Measurements from ENCODE around the gene MAP1A.
"Not testable (repeated sequence)": the region's sequence is repeated elsewhere in the genome, so short reads cannot be mapped to it uniquely, and the experiment has no call there.

The MAP1A gene

GRCh38 chr15:43550527-43551363 lies 33.3 kb downstream of the MAP1A start:
- no peaks in the 10 kb centered on the region for H4K20me1 ChIP-seq (ENCODE audit: insufficient read depth, low read length)
- no peaks in the 10 kb centered on the region for H3K36me3 ChIP-seq (replicated peaks; ENCODE audit: low read depth, low read length)
- no peak overlapping the region for H3K27ac ChIP-seq (ENCODE audit: low read length)
- no peaks in the 10 kb centered on the region for H3K27me3 ChIP-seq (ENCODE audit: low read depth, low read length)
- no peaks in the 10 kb centered on the region for H3K9me3 ChIP-seq (ENCODE audit: insufficient read depth, low read length)
- no peak overlapping the region for H2AFZ ChIP-seq (ENCODE audit: low read depth, low read length)
- H3K9ac ChIP-seq (ENCODE audit: low read length), result no peak overlapping the region
- H3K4me1 ChIP-seq (ENCODE audit: low read length), result no peaks in the 10 kb centered on the region
- H3K79me2 ChIP-seq (ENCODE audit: low read length), result no peaks in the 10 kb centered on the region
- no peak overlapping the region for H3K4me3 ChIP-seq (ENCODE audit: low read length)
- no peak overlapping the region for H3K4me2 ChIP-seq (ENCODE audit: low read length)
- TF ChIP-seq CTCF (IDR thresholded peaks at IDR 0.05; ENCODE audit: low read depth, low read length), result no peak
- no peak for TF ChIP-seq EZH2phosphoT487 (IDR thresholded peaks at IDR 0.05; ENCODE audit: low read depth)

DNA sequence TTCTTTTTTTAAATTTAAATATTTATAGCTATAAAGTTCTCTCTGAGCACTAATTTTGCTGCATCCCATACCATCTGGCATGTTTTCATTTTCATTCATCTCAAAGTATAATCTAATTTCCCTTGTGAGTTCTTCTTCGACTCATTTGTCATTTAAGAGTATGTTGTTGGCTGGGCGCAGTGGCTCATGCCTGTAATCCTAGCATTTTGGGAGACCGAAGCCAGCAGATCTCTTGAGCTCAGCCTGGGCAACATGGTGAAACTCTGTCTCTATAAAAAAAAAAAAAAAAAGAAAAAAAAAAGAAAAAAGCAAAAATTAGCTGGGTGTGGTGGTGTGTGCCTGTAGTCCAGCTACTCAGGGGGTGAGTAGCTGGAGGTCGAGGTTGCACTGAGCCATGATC lies 34.8 kb downstream of the MAP1A start:
- TF ChIP-seq CTCF (IDR thresholded peaks at IDR 0.05; ENCODE audit: low read depth, low read length), result no peak
- TF ChIP-seq EZH2phosphoT487 (IDR thresholded peaks at IDR 0.05; ENCODE audit: low read depth), result no peak
- no peak overlapping the region for H3K4me2 ChIP-seq (ENCODE audit: low read length)
- H4K20me1 ChIP-seq (ENCODE audit: insufficient read depth, low read length), result no peaks in the 10 kb centered on the region
- no peaks in the 10 kb centered on the region for H3K27me3 ChIP-seq (ENCODE audit: low read depth, low read length)
- H3K36me3 ChIP-seq (replicated peaks; ENCODE audit: low read depth, low read length), result no peaks in the 10 kb centered on the region
- no peak overlapping the region for H3K9ac ChIP-seq (ENCODE audit: low read length)
- H2AFZ ChIP-seq (ENCODE audit: low read depth, low read length), result no peak overlapping the region
- H3K27ac ChIP-seq (ENCODE audit: low read length), result no peak overlapping the region
- no peak overlapping the region for H3K4me3 ChIP-seq (ENCODE audit: low read length)
- H3K9me3 ChIP-seq (ENCODE audit: insufficient read depth, low read length), result no peaks in the 10 kb centered on the region
- no peaks in the 10 kb centered on the region for H3K79me2 ChIP-seq (ENCODE audit: low read length)
- H3K4me1 ChIP-seq (ENCODE audit: low read length), result no peaks in the 10 kb centered on the region

- Histone ChIP-seq H3K4me3 (ENCODE audit: low read length) (no peak overlapping the region), H3K4me2 (ENCODE audit: low read length) (no peak overlapping the region), H3K36me3 (replicated peaks; ENCODE audit: low read depth, low read length) (no peaks in the 10 kb centered on the region), H3K27ac (ENCODE audit: low read length) (no peak overlapping the region), H3K9me3 (ENCODE audit: insufficient read depth, low read length) (no peaks in the 10 kb centered on the region), H3K4me1 (ENCODE audit: low read length) (no peaks in the 10 kb centered on the region), H4K20me1 (ENCODE audit: insufficient read depth, low read length) (no peaks in the 10 kb centered on the region), H3K9ac (ENCODE audit: low read length) (no peak overlapping the region), H3K27me3 (ENCODE audit: low read depth, low read length) (no peaks in the 10 kb centered on the region), H3K79me2 (ENCODE audit: low read length) (no peaks in the 10 kb centered on the region), H2AFZ (ENCODE audit: low read depth, low read length) (no peak overlapping the region)
- TF ChIP-seq CTCF (IDR thresholded peaks at IDR 0.05; ENCODE audit: low read depth, low read length) (no peak), EZH2phosphoT487 (IDR thresholded peaks at IDR 0.05; ENCODE audit: low read depth) (no peak)
These were observed 35.6 kb downstream of the MAP1A start for GRCh38 chr15:43552986-43553385.

DNA sequence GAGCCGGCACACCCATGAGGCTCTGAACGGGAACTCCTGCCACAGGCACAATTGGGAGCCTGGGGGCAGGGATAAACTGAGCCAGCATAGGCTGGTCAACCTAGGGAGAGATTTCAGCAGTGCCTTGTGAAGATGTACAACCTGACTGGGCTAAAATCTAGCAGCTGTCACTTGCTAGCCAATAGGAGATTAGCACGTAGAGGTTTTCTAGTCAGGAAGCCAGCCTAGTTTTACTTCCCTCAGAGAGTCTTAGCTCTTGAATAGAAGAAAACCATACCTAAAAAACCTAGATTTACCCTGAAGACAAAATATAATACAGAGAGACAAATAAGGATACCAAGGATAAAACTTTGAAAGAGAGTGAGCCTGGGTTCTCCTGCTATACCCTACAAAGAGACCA lies 45.3 kb downstream of the MAP1A start:
- not testable (repeated sequence) for H3K9ac ChIP-seq (ENCODE audit: low read length); H3K4me1 ChIP-seq (ENCODE audit: low read length); H3K4me2 ChIP-seq (ENCODE audit: low read length); H3K79me2 ChIP-seq (ENCODE audit: low read length); H4K20me1 ChIP-seq (ENCODE audit: insufficient read depth, low read length); H3K9me3 ChIP-seq (ENCODE audit: insufficient read depth, low read length); H2AFZ ChIP-seq (ENCODE audit: low read depth, low read length); H3K27me3 ChIP-seq (ENCODE audit: low read depth, low read length); H3K27ac ChIP-seq (ENCODE audit: low read length); H3K36me3 ChIP-seq (replicated peaks; ENCODE audit: low read depth, low read length); H3K4me3 ChIP-seq (ENCODE audit: low read length)

DNA sequence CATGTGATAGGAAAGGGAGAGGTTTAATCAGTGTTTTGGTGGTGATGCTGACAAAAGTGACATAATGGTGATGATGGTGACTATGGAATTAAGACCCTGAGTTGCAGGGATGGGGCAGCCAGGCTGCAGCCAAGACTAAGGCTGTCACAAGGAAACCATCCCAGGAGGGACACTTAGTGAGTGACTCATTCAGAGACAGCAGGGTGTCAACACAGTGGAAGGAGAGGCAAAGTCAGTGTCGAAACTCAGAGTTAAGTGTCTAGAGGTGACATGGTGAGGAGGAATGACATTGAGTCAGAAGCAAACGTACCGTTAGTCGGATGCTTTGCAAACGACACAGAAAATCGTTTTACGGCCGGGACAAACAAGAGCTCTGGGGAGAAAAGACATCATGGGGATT lies 46.4 kb downstream of the MAP1A start:
- not testable (repeated sequence) for H3K9me3 ChIP-seq (ENCODE audit: insufficient read depth, low read length); H3K4me2 ChIP-seq (ENCODE audit: low read length); H3K4me3 ChIP-seq (ENCODE audit: low read length); H2AFZ ChIP-seq (ENCODE audit: low read depth, low read length); H3K27me3 ChIP-seq (ENCODE audit: low read depth, low read length); H3K36me3 ChIP-seq (replicated peaks; ENCODE audit: low read depth, low read length); H4K20me1 ChIP-seq (ENCODE audit: insufficient read depth, low read length); H3K4me1 ChIP-seq (ENCODE audit: low read length); H3K9ac ChIP-seq (ENCODE audit: low read length); H3K79me2 ChIP-seq (ENCODE audit: low read length); H3K27ac ChIP-seq (ENCODE audit: low read length)

GRCh38 chr15:43566615-43567014 lies 49.2 kb downstream of the MAP1A start:
- not testable (repeated sequence) for H3K4me3 ChIP-seq (ENCODE audit: low read length); H3K9me3 ChIP-seq (ENCODE audit: insufficient read depth, low read length); H3K27me3 ChIP-seq (ENCODE audit: low read depth, low read length); H3K4me1 ChIP-seq (ENCODE audit: low read length); H2AFZ ChIP-seq (ENCODE audit: low read depth, low read length); H3K36me3 ChIP-seq (replicated peaks; ENCODE audit: low read depth, low read length); H3K27ac ChIP-seq (ENCODE audit: low read length); H3K79me2 ChIP-seq (ENCODE audit: low read length); H4K20me1 ChIP-seq (ENCODE audit: insufficient read depth, low read length); H3K4me2 ChIP-seq (ENCODE audit: low read length); H3K9ac ChIP-seq (ENCODE audit: low read length)

DNA sequence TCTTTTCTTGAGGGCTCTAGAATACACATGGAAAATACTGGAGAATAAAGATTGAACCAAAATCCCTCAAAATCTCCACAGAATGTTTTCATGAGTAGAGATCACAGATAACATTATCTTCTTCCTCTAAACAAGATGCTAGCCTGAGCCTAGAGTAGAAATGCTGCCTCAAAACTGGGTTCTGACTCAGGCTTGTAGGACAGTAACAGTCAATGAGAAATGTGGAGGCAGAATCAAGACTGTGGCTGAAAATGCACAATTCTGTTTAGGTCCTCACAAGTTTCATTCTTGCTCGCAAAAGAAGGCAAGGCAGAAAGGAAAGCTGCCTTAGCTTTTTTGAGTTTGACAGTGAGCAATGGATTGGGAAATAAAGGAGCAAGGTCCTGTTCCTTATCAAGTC lies 57.2 kb downstream of the MAP1A start:
- not testable (repeated sequence) for H3K27me3 ChIP-seq (ENCODE audit: low read depth, low read length); H3K27ac ChIP-seq (ENCODE audit: low read length); H3K9me3 ChIP-seq (ENCODE audit: insufficient read depth, low read length); H3K4me1 ChIP-seq (ENCODE audit: low read length); H3K9ac ChIP-seq (ENCODE audit: low read length); H3K4me3 ChIP-seq (ENCODE audit: low read length); H4K20me1 ChIP-seq (ENCODE audit: insufficient read depth, low read length); H2AFZ ChIP-seq (ENCODE audit: low read depth, low read length); H3K79me2 ChIP-seq (ENCODE audit: low read length); H3K36me3 ChIP-seq (replicated peaks; ENCODE audit: low read depth, low read length); H3K4me2 ChIP-seq (ENCODE audit: low read length)
